DOHH2 (cell line): ENCODE results near the gene OCSTAMP.

Source experiments
- H3F3A ChIP-seq: fragments of 200-600 bp; sonication (generic), shearing (Covaris generic); 2 replicates; pipeline ENCODE4 v1.6.0; 2016; ENCODE audit warnings: antibody characterized with exemption, mild to moderate bottlenecking; ENCODE audit not compliant: control insufficient read depth, insufficient read depth
- H3K27ac ChIP-seq: fragments of 200-600 bp; sonication (generic); 2 replicates; pipeline ENCODE4 v1.5.1; 2014; ENCODE audit warnings: low read depth, mild to moderate bottlenecking, low read length, moderate library complexity
- H3K27me3 ChIP-seq: fragments of 200-600 bp; sonication (generic); 2 replicates; pipeline ENCODE4 v1.6.1; 2014; ENCODE audit warnings: mild to moderate bottlenecking, low read length, mixed read lengths; ENCODE audit not compliant: control insufficient read depth
- H3K36me3 ChIP-seq: fragments of 200-600 bp; sonication (generic); 2 replicates; pipeline ENCODE4 v1.6.1; 2014; ENCODE audit warnings: mild to moderate bottlenecking, low read length, moderate library complexity, mixed read lengths; ENCODE audit not compliant: control insufficient read depth
- H3K4me1 ChIP-seq: fragments of 200-600 bp; sonication (generic); 2 replicates; pipeline ENCODE4 v1.6.1; 2014; ENCODE audit warnings: mild to moderate bottlenecking, low read length, mixed read lengths; ENCODE audit not compliant: control insufficient read depth
- H3K4me2 ChIP-seq: fragments of 200-600 bp; sonication (generic); 2 replicates; pipeline ENCODE4 v1.6.0; 2014; ENCODE audit warnings: mild to moderate bottlenecking, low read length, moderate library complexity
- H3K4me3 ChIP-seq: fragments of 200-600 bp; sonication (generic); 2 replicates; pipeline ENCODE4 v1.5.1; 2014; ENCODE audit warnings: mild to moderate bottlenecking, low read length, mixed read lengths
- H3K79me2 ChIP-seq: fragments of 200-600 bp; sonication (generic); 2 replicates; pipeline ENCODE4 v1.6.1; 2014; ENCODE audit warnings: mild to moderate bottlenecking, low read length, mixed read lengths; ENCODE audit not compliant: control insufficient read depth
- H3K9me2 ChIP-seq: fragments of 200-600 bp; sonication (generic); replicated peaks from 2 replicates; pipeline ENCODE4 v1.6.1; 2014; ENCODE audit warnings: mild to moderate bottlenecking, low read length, mixed read lengths; ENCODE audit not compliant: control insufficient read depth
- H3K9me3 ChIP-seq: fragments of 200-600 bp; sonication (generic); 2 replicates; pipeline ENCODE4 v1.6.1; 2014; ENCODE audit warnings: antibody characterized with exemption, low read length, mixed read lengths; ENCODE audit not compliant: control insufficient read depth, insufficient read depth
- H4K20me1 ChIP-seq: fragments of 200-600 bp; sonication (generic); 2 replicates; pipeline ENCODE4 v1.6.0; 2014; ENCODE audit warnings: low read depth, mild to moderate bottlenecking, antibody characterized with exemption, low read length, moderate library complexity; ENCODE audit not compliant: control insufficient read depth, insufficient read depth
- CTCF ChIP-seq: fragments of 200-600 bp; sonication (generic); IDR thresholded peaks from one replicate; pipeline ENCODE4 v1.5.1; 2014; ENCODE audit warnings: antibody characterized with exemption, mild to moderate bottlenecking, low read depth, low read length; ENCODE audit not compliant: poor library complexity, severe bottlenecking
- EZH2phosphoT487 ChIP-seq: fragments of 200-600 bp; sonication (generic); IDR thresholded peaks from 2 replicates; pipeline ENCODE4 v1.6.1; 2017; ENCODE audit warnings: borderline replicate concordance, mild to moderate bottlenecking, antibody characterized with exemption, low read length, moderate library complexity, mixed read lengths

The OCSTAMP gene

GRCh38 chr20:46588532-46589511 is 38.4 kb upstream of the OCSTAMP start:
- Histone ChIP-seq H3K27ac (no peak overlapping the region), H3K36me3 (no peaks in the 10 kb centered on the region), H3K4me2 (no peak overlapping the region)

DNA sequence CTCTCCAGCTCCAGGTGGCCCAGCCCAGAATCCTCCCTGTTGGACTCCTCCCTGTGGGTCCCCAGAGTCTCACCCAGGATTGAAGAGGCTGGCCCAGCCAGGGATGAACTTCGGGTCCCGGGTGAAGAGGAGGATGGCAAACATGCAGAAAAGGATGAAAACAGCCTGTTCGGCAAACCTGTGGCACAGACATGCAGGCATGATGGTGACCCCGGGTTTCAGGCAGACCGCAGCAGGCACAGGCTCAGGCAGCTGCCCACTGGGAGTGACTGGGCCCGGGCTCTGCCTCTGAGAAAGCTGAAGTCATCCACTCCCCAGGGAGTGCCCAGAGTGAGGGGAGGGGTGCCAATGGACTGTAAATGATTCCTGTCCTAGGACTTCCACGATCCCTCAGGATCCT is 37.5 kb upstream of the OCSTAMP start:
- no peak overlapping the region for H3K27ac ChIP-seq
- no peaks in the 10 kb centered on the region for H3K9me3 ChIP-seq
- no peaks in the 10 kb centered on the region for H3K4me1 ChIP-seq
- no peaks in the 10 kb centered on the region for H3K36me3 ChIP-seq
- no peaks in the 10 kb centered on the region for H3F3A ChIP-seq
- H3K79me2 ChIP-seq = no peaks in the 10 kb centered on the region
- peaks cover 14% of the 10 kb centered on the region; the same call in 1 of the 2 replicates for H3K27me3 ChIP-seq
- H3K4me3 ChIP-seq = no peak overlapping the region
- no peak overlapping the region for H3K4me2 ChIP-seq
- H4K20me1 ChIP-seq = no peaks in the 10 kb centered on the region
- no peak for TF ChIP-seq CTCF
- TF ChIP-seq EZH2phosphoT487 = no peak
- no peaks in the 10 kb centered on the region for H3K9me2 ChIP-seq

More at GRCh38 chr20:46588532-46589511, 38.4 kb upstream of the OCSTAMP start:
- TF ChIP-seq EZH2phosphoT487 (no peak), CTCF (no peak)
- Histone ChIP-seq H3K27me3 (peaks cover 15% of the 10 kb centered on the region; the same call in 1 of the 2 replicates), H3K4me3 (no peak overlapping the region), H3F3A (no peaks in the 10 kb centered on the region), H3K9me2 (no peaks in the 10 kb centered on the region), H4K20me1 (no peaks in the 10 kb centered on the region), H3K4me1 (no peaks in the 10 kb centered on the region), H3K9me3 (no peaks in the 10 kb centered on the region), H3K79me2 (no peaks in the 10 kb centered on the region)

DNA sequence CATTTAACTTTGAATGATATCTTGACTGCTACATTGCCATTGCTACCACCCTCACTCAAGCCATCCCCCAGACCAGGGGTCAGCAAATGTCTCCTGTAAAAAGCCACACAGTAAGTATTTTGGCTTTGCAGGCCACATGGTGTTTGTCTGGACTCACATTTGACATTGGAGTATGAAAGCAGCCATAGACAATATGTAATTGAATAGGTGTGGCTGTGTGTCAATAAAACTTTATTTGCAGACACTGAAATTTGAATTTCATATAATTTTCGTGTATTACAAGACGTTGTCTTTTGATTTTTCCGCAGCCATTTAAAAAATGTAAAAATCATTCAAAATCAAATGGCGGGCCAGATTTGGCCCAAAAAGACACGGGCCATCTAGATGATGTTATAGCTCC is 36.3 kb upstream of the OCSTAMP start:
- Histone ChIP-seq H3K4me2 (no peak overlapping the region), H3K9me3 (no peaks in the 10 kb centered on the region), H3K9me2 (no peaks in the 10 kb centered on the region), H3K27ac (no peak overlapping the region), H3K79me2 (no peaks in the 10 kb centered on the region), H4K20me1 (no peaks in the 10 kb centered on the region), H3F3A (no peaks in the 10 kb centered on the region), H3K36me3 (no peaks in the 10 kb centered on the region), H3K27me3 (peaks cover 9% of the 10 kb centered on the region; the same call in 1 of the 2 replicates), H3K4me3 (no peak overlapping the region), H3K4me1 (no peaks in the 10 kb centered on the region)
- TF ChIP-seq CTCF (no peak), EZH2phosphoT487 (no peak)
